Activated CD4-positive, alpha-beta T cell treated with anti-CD3 and anti-CD28 coated beads, Interleukin-2, amount 50 U/mL, for 1 hour (primary cell): Measurements from ENCODE around the gene MPZL1.

Experiments
- DNase-seq: peaks from one replicate; pipeline ENCODE4 v3.0.0-alpha.2; 2020

The MPZL1 gene

GRCh38 chr1:167721617-167722151, at the start of gene MPZL1:
TSS of gene MPZL1 (plus strand) at chr1:167721982. CDS start at chr1:167722152, 170 bp downstream.
- DNase-seq = peak; percentile 89

- DNase-seq = no peak
Observed at GRCh38 chr1:167672831-167673230, 49.0 kb upstream of the MPZL1 start.

- DNase-seq = no peak
Observed at GRCh38 chr1:167673265-167673664, 48.5 kb upstream of the MPZL1 start.

- no peak for DNase-seq
Observed at GRCh38 chr1:167674156-167674555, 47.6 kb upstream of the MPZL1 start.

GRCh38 chr1:167675440-167675839, 46.3 kb upstream of the MPZL1 start:
- DNase-seq = no peak

- no peak for DNase-seq
Observed at GRCh38 chr1:167676205-167676915, 45.4 kb upstream of the MPZL1 start.

- DNase-seq = no peak
Observed at GRCh38 chr1:167676916-167677848, 44.6 kb upstream of the MPZL1 start.

- no peak for DNase-seq
Observed at GRCh38 chr1:167678422-167678821, 43.4 kb upstream of the MPZL1 start.

GRCh38 chr1:167678838-167679237, 42.9 kb upstream of the MPZL1 start:
- no peak for DNase-seq

GRCh38 chr1:167679714-167680113, 42.1 kb upstream of the MPZL1 start:
- no peak for DNase-seq

GRCh38 chr1:167681024-167681423, 40.8 kb upstream of the MPZL1 start:
- DNase-seq = no peak

- DNase-seq = no peak
Observed at GRCh38 chr1:167681451-167682098, 40.2 kb upstream of the MPZL1 start.

- no peak for DNase-seq
Observed at GRCh38 chr1:167683226-167683625, 38.6 kb upstream of the MPZL1 start.

- DNase-seq = no peak
Observed at GRCh38 chr1:167683641-167684502, 37.9 kb upstream of the MPZL1 start.

GRCh38 chr1:167685844-167686243, 35.9 kb upstream of the MPZL1 start:
- DNase-seq = no peak

- DNase-seq = peak; percentile 78
Observed at GRCh38 chr1:167687919-167688519, 33.8 kb upstream of the MPZL1 start.

- DNase-seq = no peak
Observed at GRCh38 chr1:167689567-167689920, 32.2 kb upstream of the MPZL1 start.

- no peak for DNase-seq
Observed at GRCh38 chr1:167690053-167690452, 31.7 kb upstream of the MPZL1 start.

- DNase-seq = no peak
Observed at GRCh38 chr1:167693425-167694045, 28.2 kb upstream of the MPZL1 start.

GRCh38 chr1:167694691-167695090, 27.1 kb upstream of the MPZL1 start:
- DNase-seq = no peak

- DNase-seq = no peak
Observed at GRCh38 chr1:167695147-167695546, 26.6 kb upstream of the MPZL1 start.
